Heart left ventricle (tissue), 13 donors: ENCODE data around the gene CLTB.

Source experiments
- POLR2A ChIP-seq, 2 donors: fragments of 450-650 bp; IDR thresholded peaks; one replicate each; pipeline ENCODE4 v1.6.1; 2017; ENCODE audit warnings: antibody characterized with exemption in 2 of 2, mild to moderate bottlenecking in 2 of 2, moderate library complexity in 2 of 2
- TF ChIP-seq, protein P1 (sequence below), 12 donors: fragments of 200-600 bp; sonication (generic) in 4 of 12; IDR thresholded peaks; one replicate each; pipeline versions ENCODE4 v1.5.0 to v1.8.0; 2018 to 2022; ENCODE audit warnings: antibody characterized with exemption in 12 of 12, mild to moderate bottlenecking in 5 of 12
- donor health status: ischemic (EF 13 %, LVEDD 7.1; RV severe dilation, severe dysfunction).
- donor health status: DM: no; HTN: yes; CAD: no.
- donor health status: DM: no; HTN: no; CAD: no.
- donor health status: ischemic (EF 25% LVEDD 6.9; RV normal size, moderate dysfunction).
- donor health status: ischemic (EF 25% LVEDD 5.7; RV mildly dilated, moderate dysfunction).
- donor health status: ischemic (EF 35%, LVEDD 5.7; RV mildly dilated, moderate dysfunction).
- donor health status: nonischemic (EF 11% LVEDD 7.7; RV severe dilation, severe dysfunction).
- donor health status: DM: yes; HTN: yes; CAD: no.
- donor health status: PGD.
- donor health status: ischemic (EF 29% LVEDD 5.4; RV normal size, mild dysfunction).
- donor health status: nonischemic (EF 23%, LVEDD 6.1; RV moderate dilation, normal function).

DNA sequence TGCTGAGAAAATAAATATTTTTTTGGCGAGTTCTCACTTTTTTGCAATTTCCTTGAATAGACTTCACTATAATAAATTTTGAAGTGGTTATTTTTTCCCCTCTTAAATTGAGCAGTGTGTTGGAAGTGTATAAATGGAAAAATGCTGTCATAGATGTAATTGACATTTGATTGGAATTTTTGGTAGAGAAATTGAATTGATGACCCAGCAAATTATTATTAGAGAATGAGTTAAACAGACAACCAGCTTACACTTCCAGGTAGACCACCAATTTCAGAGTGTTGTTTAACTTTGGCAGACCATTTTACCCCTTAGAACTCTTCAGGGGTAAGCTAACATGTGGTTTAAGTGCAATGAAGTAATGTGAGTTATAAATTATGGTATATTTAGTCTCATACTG lies 33.7 kb upstream of the CLTB start:
- no peak for TF ChIP-seq POLR2A (IDR thresholded peaks at IDR 0.05)
- TF ChIP-seq, protein P1, sequence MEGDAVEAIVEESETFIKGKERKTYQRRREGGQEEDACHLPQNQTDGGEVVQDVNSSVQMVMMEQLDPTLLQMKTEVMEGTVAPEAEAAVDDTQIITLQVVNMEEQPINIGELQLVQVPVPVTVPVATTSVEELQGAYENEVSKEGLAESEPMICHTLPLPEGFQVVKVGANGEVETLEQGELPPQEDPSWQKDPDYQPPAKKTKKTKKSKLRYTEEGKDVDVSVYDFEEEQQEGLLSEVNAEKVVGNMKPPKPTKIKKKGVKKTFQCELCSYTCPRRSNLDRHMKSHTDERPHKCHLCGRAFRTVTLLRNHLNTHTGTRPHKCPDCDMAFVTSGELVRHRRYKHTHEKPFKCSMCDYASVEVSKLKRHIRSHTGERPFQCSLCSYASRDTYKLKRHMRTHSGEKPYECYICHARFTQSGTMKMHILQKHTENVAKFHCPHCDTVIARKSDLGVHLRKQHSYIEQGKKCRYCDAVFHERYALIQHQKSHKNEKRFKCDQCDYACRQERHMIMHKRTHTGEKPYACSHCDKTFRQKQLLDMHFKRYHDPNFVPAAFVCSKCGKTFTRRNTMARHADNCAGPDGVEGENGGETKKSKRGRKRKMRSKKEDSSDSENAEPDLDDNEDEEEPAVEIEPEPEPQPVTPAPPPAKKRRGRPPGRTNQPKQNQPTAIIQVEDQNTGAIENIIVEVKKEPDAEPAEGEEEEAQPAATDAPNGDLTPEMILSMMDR (IDR thresholded peaks at IDR 0.05), result no peak
